Body of pancreas (tissue), 4 donors: Measurements from ENCODE around the gene RPTOR. TPM values are rescaled to one million over a fixed set of nuclear protein-coding genes. Genes with fewer than 3 reads are reported as not detected.

Experiments
- ATAC-seq: fragments of 150-250 bp; one replicate; pipeline ENCODE4 v1.9.1; 2016
- DNase-seq, 4 donors: peaks; one replicate each; pipeline ENCODE4 v3.0.0-alpha.2; 2019
- H3K27ac ChIP-seq, 4 donors: fragments of 200-600 bp; sonication (generic); 1 replicate in 3 of 4; 2 replicates in 1 of 4; pipeline versions ENCODE4 v1.5.1 to v1.6.1; 2016 to 2019; ENCODE audit warnings: mild to moderate bottlenecking in 1 of 4, mixed read lengths in 1 of 4, moderate library complexity in 1 of 4
- H3K27me3 ChIP-seq, 2 donors: fragments of 200-600 bp; sonication (generic); one replicate each; pipeline ENCODE4 v1.6.0; 2016; ENCODE audit warnings: mild to moderate bottlenecking in 1 of 2
- H3K36me3 ChIP-seq, 2 donors: fragments of 200-600 bp; sonication (generic); replicated peaks in 1 of 2; 2 replicates each; pipeline ENCODE4 v1.5.1; 2016; ENCODE audit warnings: low read depth in 2 of 2; ENCODE audit not compliant: insufficient read depth in 1 of 2
- H3K4me1 ChIP-seq: fragments of 200-600 bp; sonication (generic); one replicate; pipeline ENCODE4 v1.6.0; 2016
- H3K4me3 ChIP-seq, 2 donors: fragments of 200-600 bp; sonication (generic); 1 replicate in 1 of 2; 2 replicates in 1 of 2; pipeline ENCODE4 v1.5.1; 2016 to 2019
- H3K9me3 ChIP-seq, 3 donors: fragments of 200-600 bp; sonication (generic); 1 replicate in 2 of 3; 2 replicates in 1 of 3; pipeline ENCODE4 v1.5.1; 2016
- POLR2A ChIP-seq, 3 donors: fragments of 450-650 bp; IDR thresholded peaks; one replicate each; pipeline ENCODE4 v1.6.1; 2016; ENCODE audit warnings: antibody characterized with exemption in 3 of 3, mild to moderate bottlenecking in 2 of 3
- WGBS, 2 donors: methylation state at CpG; one replicate each; pipeline ENCODE4 v1.1.5; 2017; 5-methylcytosine and 5-hydroxymethylcytosine counted together
- intact Hi-C: fragments of 100-400 bp; cut with DNase I; formaldehyde crosslinking; loops from one replicate; pipeline ENCODE4 v1.15.1; 2023
- total RNA-seq, 2 donors: library from RNA; depleted of rRNA; stranded (reverse); fragments of >200 nt; gene quantifications; one replicate each; pipeline ENCODE4 v1.1.0, GENCODE V29; 2016
- TF ChIP-seq, protein P1 (sequence below), 7 experiments: fragments of 450-650 bp in 4 of 7; fragments of 200-600 bp in 3 of 7; sonication (generic) in 3 of 7; IDR thresholded peaks; one replicate each; pipeline ENCODE4 v1.5.1; 2016 to 2019; ENCODE audit warnings: antibody characterized with exemption in 7 of 7

RPTOR gene
- total RNA-seq, 2 donors from 2014 or later, result 22.3 to 34.3 TPM

- Histone ChIP-seq H3K27me3 (no peaks in the 10 kb centered on the region), H3K9me3 (no peaks in the 10 kb centered on the region), H3K36me3 (peaks cover 0 to 4% of the 10 kb centered on the region in 2 donors), H3K4me1 (no peaks in the 10 kb centered on the region), H3K4me3 (no peak overlapping the region), H3K27ac (no peak overlapping the region)
- intact Hi-C loops, result no loop called here
- no peak for DNase-seq
- WGBS, 2 donors, result 89 to 94% methylated on average over 22 to 39 of the region's 41 CpGs
- TF ChIP-seq, protein P1, sequence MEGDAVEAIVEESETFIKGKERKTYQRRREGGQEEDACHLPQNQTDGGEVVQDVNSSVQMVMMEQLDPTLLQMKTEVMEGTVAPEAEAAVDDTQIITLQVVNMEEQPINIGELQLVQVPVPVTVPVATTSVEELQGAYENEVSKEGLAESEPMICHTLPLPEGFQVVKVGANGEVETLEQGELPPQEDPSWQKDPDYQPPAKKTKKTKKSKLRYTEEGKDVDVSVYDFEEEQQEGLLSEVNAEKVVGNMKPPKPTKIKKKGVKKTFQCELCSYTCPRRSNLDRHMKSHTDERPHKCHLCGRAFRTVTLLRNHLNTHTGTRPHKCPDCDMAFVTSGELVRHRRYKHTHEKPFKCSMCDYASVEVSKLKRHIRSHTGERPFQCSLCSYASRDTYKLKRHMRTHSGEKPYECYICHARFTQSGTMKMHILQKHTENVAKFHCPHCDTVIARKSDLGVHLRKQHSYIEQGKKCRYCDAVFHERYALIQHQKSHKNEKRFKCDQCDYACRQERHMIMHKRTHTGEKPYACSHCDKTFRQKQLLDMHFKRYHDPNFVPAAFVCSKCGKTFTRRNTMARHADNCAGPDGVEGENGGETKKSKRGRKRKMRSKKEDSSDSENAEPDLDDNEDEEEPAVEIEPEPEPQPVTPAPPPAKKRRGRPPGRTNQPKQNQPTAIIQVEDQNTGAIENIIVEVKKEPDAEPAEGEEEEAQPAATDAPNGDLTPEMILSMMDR (IDR thresholded peaks at IDR 0.05), result no peak
- no peak for TF ChIP-seq POLR2A (IDR thresholded peaks at IDR 0.05)
- no peak for ATAC-seq
These were observed 418.0 kb downstream of the RPTOR start for GRCh38 chr17:80962356-80963329.

- intact Hi-C loops, result no loop called here
- H3K4me1 ChIP-seq, result peaks cover 8% of the 10 kb centered on the region
- H3K4me3 ChIP-seq, result no peak overlapping the region
- no peak for TF ChIP-seq POLR2A (IDR thresholded peaks at IDR 0.05)
- TF ChIP-seq, protein P1 (IDR thresholded peaks at IDR 0.05), result no peak
- 89 to 94% methylated on average over 28 to 38 of the region's 49 CpGs for WGBS, 2 donors
- H3K27me3 ChIP-seq, result no peaks in the 10 kb centered on the region
- no peak for DNase-seq
- peaks cover 0 to 4% of the 10 kb centered on the region in 2 donors for H3K36me3 ChIP-seq
- H3K27ac ChIP-seq, result no peak overlapping the region
- no peak for ATAC-seq
- H3K9me3 ChIP-seq, result no peaks in the 10 kb centered on the region
These were observed 419.3 kb downstream of the RPTOR start for GRCh38 chr17:80963812-80964543.

- intact Hi-C loops, result no loop called here
- no peak for ATAC-seq
- H3K27me3 ChIP-seq, result peaks cover 0 to 3% of the 10 kb centered on the region in 2 donors
- TF ChIP-seq POLR2A (IDR thresholded peaks at IDR 0.05), result no peak
- TF ChIP-seq, protein P1 (IDR thresholded peaks at IDR 0.05), result no peak
- 89 to 91% methylated on average over 10 to 14 of the region's 14 CpGs for WGBS, 2 donors
- no peak for DNase-seq
- H3K9me3 ChIP-seq, result no peaks in the 10 kb centered on the region
- no peak overlapping the region for H3K27ac ChIP-seq
- peaks cover 13% of the 10 kb centered on the region for H3K4me1 ChIP-seq
- peaks cover 0 to 4% of the 10 kb centered on the region in 2 donors for H3K36me3 ChIP-seq
- no peak overlapping the region for H3K4me3 ChIP-seq
These were observed 419.9 kb downstream of the RPTOR start for GRCh38 chr17:80964544-80964856.

DNA sequence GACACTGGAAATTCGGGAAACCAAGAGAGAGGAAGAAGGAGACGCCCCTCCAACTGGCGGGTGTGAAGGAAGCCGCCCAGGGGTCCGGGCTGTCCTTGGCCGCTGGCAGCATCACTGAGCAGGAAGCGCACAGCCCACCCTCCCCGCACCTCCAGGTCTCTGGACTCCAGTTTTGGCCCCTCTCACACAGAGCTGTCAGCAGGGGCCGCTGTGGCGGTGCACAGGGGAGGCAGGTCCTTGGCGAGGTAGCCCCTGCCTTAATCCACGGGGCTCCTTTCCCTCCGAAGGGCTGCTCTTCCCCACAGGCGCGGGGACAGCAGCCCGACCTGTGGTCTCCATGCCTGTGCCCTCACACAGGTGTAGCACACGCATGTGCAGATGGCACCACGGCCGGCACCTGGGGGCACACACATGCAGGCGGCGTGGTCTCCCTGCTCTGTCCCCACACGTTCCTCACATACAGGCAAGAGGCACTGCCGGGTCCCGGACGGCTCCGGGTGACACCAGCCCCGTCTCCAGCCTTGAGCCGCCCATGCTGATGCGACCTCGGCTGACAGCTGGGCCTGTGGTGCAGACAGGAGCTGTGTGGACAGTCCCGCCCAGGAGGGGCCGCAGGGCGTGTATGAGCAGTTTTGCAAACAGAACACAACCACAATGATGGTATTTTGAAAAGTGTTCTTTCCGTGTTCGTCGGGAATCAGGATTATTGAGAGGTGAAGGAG, 420.4 kb downstream of the RPTOR start:
- no peak overlapping the region for H3K27ac ChIP-seq
- intact Hi-C loops, result no loop called here
- H3K4me1 ChIP-seq, result peaks cover 16% of the 10 kb centered on the region
- peaks cover 0 to 8% of the 10 kb centered on the region in 2 donors for H3K27me3 ChIP-seq
- ATAC-seq, result no peak
- 92 to 97% methylated on average over 13 to 33 of the region's 36 CpGs for WGBS, 2 donors
- H3K9me3 ChIP-seq, result no peaks in the 10 kb centered on the region
- no peak for TF ChIP-seq POLR2A (IDR thresholded peaks at IDR 0.05)
- TF ChIP-seq, protein P1 (IDR thresholded peaks at IDR 0.05), result no peak
- no peak overlapping the region for H3K4me3 ChIP-seq
- peaks cover 0 to 4% of the 10 kb centered on the region in 2 donors for H3K36me3 ChIP-seq
- DNase-seq, result no peak
